OCI-LY3 (cell line): Measurements from ENCODE around the gene DUSP7.

Experiments used
- CTCF ChIP-seq: fragments of 200-600, 300-600 bp; sonication (generic); IDR thresholded peaks from 2 replicates; pipeline ENCODE4 v1.5.1; 2014; ENCODE audit warnings: antibody characterized with exemption, low read length, low read depth
- EZH2phosphoT487 ChIP-seq: fragments of 200-600 bp; shearing (Covaris generic); IDR thresholded peaks from 2 replicates; pipeline ENCODE4 v1.6.1; 2018; ENCODE audit warnings: antibody characterized with exemption, mixed run types, low read depth

- TF ChIP-seq CTCF (no peak), EZH2phosphoT487 (no peak)
Observed at GRCh38 chr3:52038227-52038626, 18.1 kb downstream of the DUSP7 start.
